ENCODE data around the gene WFDC1.

The WFDC1 gene

DNA sequence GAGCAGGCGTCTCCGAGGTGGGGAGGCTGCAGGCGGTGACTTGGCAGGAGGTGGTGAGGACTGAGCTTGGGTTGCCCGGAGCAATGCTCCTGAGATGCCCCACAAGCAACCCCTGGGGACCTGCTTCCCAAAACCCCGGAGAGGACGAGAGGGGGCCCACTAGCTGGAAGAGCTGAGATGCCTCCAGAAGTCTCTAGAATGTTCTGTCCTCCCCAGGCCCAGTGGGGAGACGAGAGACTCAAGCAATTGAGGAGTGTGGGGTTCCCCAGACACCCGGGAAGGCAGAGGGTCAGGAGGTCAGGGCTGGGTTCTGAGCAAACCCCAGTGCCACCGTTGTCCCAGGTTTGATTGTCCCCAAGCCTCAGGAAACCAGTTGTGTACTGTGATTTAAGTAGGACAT is 52.5 kb downstream of the WFDC1 start:
- TF ChIP-seq, protein P1, sequence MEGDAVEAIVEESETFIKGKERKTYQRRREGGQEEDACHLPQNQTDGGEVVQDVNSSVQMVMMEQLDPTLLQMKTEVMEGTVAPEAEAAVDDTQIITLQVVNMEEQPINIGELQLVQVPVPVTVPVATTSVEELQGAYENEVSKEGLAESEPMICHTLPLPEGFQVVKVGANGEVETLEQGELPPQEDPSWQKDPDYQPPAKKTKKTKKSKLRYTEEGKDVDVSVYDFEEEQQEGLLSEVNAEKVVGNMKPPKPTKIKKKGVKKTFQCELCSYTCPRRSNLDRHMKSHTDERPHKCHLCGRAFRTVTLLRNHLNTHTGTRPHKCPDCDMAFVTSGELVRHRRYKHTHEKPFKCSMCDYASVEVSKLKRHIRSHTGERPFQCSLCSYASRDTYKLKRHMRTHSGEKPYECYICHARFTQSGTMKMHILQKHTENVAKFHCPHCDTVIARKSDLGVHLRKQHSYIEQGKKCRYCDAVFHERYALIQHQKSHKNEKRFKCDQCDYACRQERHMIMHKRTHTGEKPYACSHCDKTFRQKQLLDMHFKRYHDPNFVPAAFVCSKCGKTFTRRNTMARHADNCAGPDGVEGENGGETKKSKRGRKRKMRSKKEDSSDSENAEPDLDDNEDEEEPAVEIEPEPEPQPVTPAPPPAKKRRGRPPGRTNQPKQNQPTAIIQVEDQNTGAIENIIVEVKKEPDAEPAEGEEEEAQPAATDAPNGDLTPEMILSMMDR (IDR thresholded peaks at IDR 0.05): no peak
- TF ChIP-seq ZFX (IDR thresholded peaks at IDR 0.05; ENCODE audit: borderline replicate concordance): no peak
- H3K27ac ChIP-seq: no peak overlapping the region

DNA sequence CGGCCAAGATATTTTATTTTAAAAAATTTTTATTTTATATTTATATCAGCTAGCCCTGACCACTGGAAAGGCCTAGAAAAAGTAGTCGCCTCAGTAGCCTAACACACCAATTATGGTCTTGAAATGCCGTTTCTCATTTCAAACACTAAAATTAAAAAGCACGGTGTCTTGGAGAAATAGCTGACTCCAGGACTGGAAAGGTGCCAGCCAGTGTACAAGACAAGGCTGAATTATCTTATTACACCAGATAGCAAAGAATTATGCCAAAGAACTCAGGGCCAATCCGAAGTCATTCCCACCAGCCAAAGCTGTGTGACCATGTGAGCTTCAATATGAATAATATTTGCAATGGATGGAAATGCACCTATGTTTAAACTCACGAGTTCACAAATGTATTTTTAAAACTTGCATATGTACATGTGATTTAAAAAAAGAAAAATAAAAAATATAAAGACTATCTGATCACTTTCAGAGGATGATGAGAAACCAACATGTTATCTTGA is 53.8 kb downstream of the WFDC1 start:
- no peak for TF ChIP-seq ZFX (IDR thresholded peaks at IDR 0.05; ENCODE audit: borderline replicate concordance)
- TF ChIP-seq, protein P1 (IDR thresholded peaks at IDR 0.05): no peak
- H3K27ac ChIP-seq: no peak overlapping the region

DNA sequence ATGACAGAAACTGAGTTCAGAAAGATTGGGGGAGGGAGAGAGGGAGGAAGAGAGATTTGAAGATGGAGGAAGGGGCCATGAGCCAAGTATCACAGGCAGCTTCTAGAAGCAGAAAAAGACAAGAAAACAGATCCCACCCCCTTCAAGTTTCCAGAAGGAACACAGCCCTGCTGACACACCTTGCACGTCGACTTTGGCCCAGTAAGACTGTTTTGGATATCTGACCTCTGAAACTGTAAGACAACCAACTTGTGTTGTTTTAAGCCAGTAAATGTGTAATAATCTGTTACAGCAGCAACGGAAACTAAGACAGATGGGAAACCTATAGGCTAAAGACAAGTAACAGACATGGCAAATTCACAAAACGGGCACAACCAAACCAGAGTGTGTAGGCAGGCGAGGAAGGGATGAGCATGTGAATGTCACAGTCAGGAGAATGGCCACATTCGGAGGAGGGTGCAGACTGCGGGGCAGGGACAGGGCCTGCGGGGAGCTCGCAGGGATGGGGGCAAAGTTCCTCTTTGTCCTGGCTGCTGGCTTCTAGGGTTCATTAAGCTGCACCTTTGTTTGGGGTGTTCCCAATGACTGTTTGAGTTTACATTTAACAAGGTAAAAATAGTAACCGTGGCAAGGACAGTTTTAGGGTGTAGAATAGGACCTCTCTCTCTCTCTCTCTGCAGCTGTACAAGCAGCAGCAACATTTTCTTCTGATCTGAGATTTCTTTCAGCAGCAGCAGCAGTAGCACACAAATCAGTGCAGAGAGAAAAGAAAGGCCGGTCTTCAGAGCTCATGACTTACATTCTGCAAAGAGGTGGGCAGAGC is 55.4 kb downstream of the WFDC1 start:
- TF ChIP-seq ZFX (IDR thresholded peaks at IDR 0.05; ENCODE audit: borderline replicate concordance): no peak
- TF ChIP-seq, protein P1 (IDR thresholded peaks at IDR 0.05): no peak
- H3K27ac ChIP-seq: no peak overlapping the region

DNA sequence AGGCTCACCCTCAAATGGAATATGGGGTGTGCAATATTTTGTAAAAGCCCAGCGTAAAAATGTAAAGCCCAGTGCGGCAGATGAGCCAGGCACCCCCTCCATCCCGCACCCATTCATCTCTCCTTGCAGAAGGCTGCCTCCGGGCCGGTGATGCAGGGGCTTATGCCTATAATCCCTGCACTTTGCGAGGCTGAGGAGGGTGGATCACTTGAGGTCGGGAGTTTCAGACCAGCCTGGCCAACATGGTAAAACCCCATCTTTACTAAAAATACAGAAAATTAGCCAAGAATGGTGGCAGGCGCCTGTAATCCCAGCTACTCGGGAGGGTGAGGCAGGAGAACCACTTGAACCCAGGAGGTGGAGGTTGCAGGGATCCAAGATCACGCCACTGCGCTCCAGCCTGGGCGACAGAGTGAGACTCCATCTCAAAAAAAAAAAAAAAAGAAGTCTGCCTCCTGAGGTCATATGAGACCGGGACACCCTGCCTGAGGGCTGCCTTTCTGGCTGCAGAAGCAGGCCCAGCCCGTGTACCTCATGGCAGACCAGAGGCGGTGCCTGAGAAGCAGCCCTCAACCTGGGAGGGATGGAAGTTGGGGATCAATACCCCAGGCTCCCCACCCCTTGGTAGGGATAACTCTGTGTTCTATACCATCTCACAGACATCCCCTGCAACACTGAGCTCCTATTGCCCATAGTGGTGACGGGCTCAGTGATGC is 56.2 kb downstream of the WFDC1 start:
- H3K27ac ChIP-seq: no peak overlapping the region
- TF ChIP-seq ZFX (IDR thresholded peaks at IDR 0.05; ENCODE audit: borderline replicate concordance): no peak
- TF ChIP-seq, protein P1 (IDR thresholded peaks at IDR 0.05): no peak

DNA sequence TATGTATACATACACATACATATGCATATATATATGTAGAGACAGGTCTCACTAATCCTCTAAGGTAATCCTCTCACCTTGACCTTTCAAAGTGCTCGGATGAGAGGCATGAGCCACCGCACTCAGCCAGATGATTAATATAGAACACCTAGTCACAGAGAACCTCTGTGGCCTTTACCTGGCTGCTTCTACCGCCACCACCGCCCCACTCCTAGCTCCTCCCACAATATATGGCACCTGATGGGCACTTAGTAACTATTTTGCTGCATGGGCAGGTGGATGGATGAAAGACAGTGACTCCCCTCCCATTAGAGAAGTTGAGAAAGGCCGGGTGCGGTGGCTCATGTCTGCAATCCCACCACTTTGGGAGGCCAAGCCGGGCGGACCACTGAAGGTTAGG is 57.0 kb downstream of the WFDC1 start:
- H3K27ac ChIP-seq: no peak overlapping the region
- TF ChIP-seq, protein P1 (IDR thresholded peaks at IDR 0.05): no peak
- TF ChIP-seq ZFX (IDR thresholded peaks at IDR 0.05; ENCODE audit: borderline replicate concordance): no peak

DNA sequence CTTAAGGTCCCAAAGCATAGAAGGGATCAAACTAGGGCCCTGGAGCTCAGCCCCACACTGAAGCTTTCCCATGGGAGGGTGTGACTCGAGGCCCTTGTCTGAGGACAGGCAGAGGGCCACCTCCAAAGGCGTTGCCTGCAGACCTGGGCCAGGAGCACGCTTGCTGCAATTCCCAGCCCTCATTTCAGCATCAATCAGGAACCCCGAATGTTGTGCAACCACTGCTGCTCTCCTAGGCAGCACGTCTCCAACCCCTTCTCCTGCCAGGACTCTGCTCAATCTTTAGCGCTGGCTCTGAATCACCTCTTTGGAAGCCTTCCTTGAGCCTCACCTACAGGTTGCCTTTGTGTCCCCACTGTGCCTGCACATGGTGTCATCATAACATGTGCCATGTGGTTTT is 59.6 kb downstream of the WFDC1 start:
- no peak overlapping the region for H3K27ac ChIP-seq
- TF ChIP-seq ZFX (IDR thresholded peaks at IDR 0.05; ENCODE audit: borderline replicate concordance): no peak
- TF ChIP-seq, protein P1 (IDR thresholded peaks at IDR 0.05): no peak

DNA sequence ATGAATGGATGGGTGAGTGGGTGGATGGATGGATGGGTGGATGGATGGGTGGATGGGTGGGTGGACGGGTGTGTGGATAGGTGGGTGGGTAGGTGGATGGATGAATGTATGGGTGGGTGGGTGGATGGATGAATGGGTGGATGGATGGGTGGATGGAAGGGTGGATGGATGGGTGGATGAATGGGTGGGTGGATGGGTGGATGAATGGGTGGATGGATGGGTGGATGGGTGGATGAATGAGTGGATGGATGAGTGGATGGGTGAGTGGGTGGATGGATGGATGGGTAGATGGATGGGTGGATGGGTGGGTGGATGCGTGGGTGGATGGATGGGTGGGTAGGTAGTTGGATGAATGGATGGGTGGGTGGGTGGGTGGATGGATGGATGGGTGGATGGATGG is 60.5 kb downstream of the WFDC1 start:
- TF ChIP-seq, protein P1 (IDR thresholded peaks at IDR 0.05): no peak
- no peak for TF ChIP-seq ZFX (IDR thresholded peaks at IDR 0.05; ENCODE audit: borderline replicate concordance)

More for the DNA sequence above, 60.5 kb downstream of the WFDC1 start:
- no peak overlapping the region for H3K27ac ChIP-seq
